Fibroblast of skin of scalp (primary cell): ENCODE results near the gene RBM44.

Source experiments
- DNase-seq: peaks from one replicate; pipeline ENCODE4 v3.0.0-alpha.2; 2013

Gene RBM44

GRCh38 chr2:237886685-237887481 lies 88.3 kb downstream of the RBM44 start:
- no peak for DNase-seq

- DNase-seq, result no peak
Observed at GRCh38 chr2:237888389-237888788, 89.8 kb downstream of the RBM44 start.

DNA sequence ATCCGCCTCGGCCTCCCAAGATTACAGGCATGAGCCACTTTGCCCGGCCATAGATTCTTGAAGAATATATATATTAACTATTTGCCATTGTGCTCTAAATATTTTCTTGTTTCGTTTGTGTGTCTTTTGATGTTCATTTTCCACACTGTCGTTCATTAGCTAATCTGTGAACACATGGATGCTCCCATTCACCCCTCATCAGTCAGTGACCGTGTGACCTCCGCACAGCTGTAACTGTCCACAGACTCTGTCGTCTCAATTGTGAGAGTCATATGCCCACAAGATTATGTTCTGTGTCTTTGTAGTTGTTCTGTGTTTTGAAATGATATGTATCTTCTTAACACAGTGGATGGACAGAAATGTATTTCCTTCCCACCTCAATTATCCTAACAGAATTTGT lies 90.4 kb downstream of the RBM44 start:
- no peak for DNase-seq

- no peak for DNase-seq
Observed at GRCh38 chr2:237889811-237890210, 91.2 kb downstream of the RBM44 start.
